Activated T-helper 1 cell treated with anti-CD3 and anti-CD28 coated beads, Interleukin-12 subunit alpha, Interleukin-12 subunit beta, Interleukin-2, Interleukin-4 antibody, amounts not matched to agents 30 ng/mL and 10 ng/mL and 1 ng/mL, durations not matched to agents 14 hours and 24 hours and 36 hours (primary cell): ENCODE data around the gene GCLC. TPM values are rescaled to one million over a fixed set of nuclear protein-coding genes. Genes with fewer than 3 reads are reported as not detected.

Source experiments
- DNase-seq: peaks from one replicate; pipeline ENCODE4 v3.0.0; 2021; ENCODE audit warnings: low spot score
- H3K27ac Mint-ChIP-seq: one replicate; pipeline ENCODE4 v1.8.0; 2021; ENCODE audit warnings: mild to moderate bottlenecking, mixed read lengths
- H3K27me3 Mint-ChIP-seq: one replicate; pipeline ENCODE4 v1.8.0; 2022; ENCODE audit warnings: mild to moderate bottlenecking, moderate library complexity, mixed read lengths; ENCODE audit not compliant: insufficient read depth
- H3K36me3 Mint-ChIP-seq: one replicate; pipeline ENCODE4 v1.8.0; 2021; ENCODE audit warnings: low read depth, mixed read lengths
- H3K4me1 Mint-ChIP-seq: one replicate; pipeline ENCODE4 v1.8.0; 2021; ENCODE audit warnings: low read depth, mixed read lengths
- H3K4me3 Mint-ChIP-seq: one replicate; pipeline ENCODE4 v1.8.0; 2021; ENCODE audit warnings: mild to moderate bottlenecking, moderate library complexity, mixed read lengths
- H3K9me3 Mint-ChIP-seq: one replicate; pipeline ENCODE4 v1.8.0; 2021; ENCODE audit warnings: mixed read lengths
- intact Hi-C: fragments of 100-400 bp; cut with micrococcal nuclease; formaldehyde crosslinking; loops from one replicate; pipeline ENCODE4 v1.15.1; 2024
- total RNA-seq: library from RNA; stranded (reverse); gene quantifications from 2 replicates; pipeline ENCODE4 v1.2.3, GENCODE V29; 2022

The GCLC gene
- total RNA-seq, 1 donor from 2014 or later: 26.1 TPM

GRCh38 chr6:53513519-53513966 lies 31.4 kb downstream of the GCLC start:
- H3K4me1 Mint-ChIP-seq: no peaks in the 10 kb centered on the region
- H3K4me3 Mint-ChIP-seq: no peak overlapping the region
- intact Hi-C loops: no loop called here
- DNase-seq: no peak
- H3K36me3 Mint-ChIP-seq: peaks cover 24% of the 10 kb centered on the region
- no peak overlapping the region for H3K27ac Mint-ChIP-seq
- no peaks in the 10 kb centered on the region for H3K27me3 Mint-ChIP-seq
- no peaks in the 10 kb centered on the region for H3K9me3 Mint-ChIP-seq

GRCh38 chr6:53513056-53513455 lies 31.8 kb downstream of the GCLC start:
- Mint-ChIP-seq H3K9me3 (no peaks in the 10 kb centered on the region), H3K4me1 (no peaks in the 10 kb centered on the region), H3K36me3 (peaks cover 29% of the 10 kb centered on the region), H3K27ac (no peak overlapping the region), H3K27me3 (no peaks in the 10 kb centered on the region), H3K4me3 (no peak overlapping the region)
- no peak for DNase-seq
- intact Hi-C loops: no loop called here

GRCh38 chr6:53512626-53513025 lies 32.3 kb downstream of the GCLC start:
- Mint-ChIP-seq H3K27ac (no peak overlapping the region), H3K4me1 (no peaks in the 10 kb centered on the region), H3K27me3 (no peaks in the 10 kb centered on the region), H3K9me3 (no peaks in the 10 kb centered on the region), H3K36me3 (peaks cover 29% of the 10 kb centered on the region), H3K4me3 (no peak overlapping the region)
- DNase-seq: no peak
- intact Hi-C loops: no loop called here

DNA sequence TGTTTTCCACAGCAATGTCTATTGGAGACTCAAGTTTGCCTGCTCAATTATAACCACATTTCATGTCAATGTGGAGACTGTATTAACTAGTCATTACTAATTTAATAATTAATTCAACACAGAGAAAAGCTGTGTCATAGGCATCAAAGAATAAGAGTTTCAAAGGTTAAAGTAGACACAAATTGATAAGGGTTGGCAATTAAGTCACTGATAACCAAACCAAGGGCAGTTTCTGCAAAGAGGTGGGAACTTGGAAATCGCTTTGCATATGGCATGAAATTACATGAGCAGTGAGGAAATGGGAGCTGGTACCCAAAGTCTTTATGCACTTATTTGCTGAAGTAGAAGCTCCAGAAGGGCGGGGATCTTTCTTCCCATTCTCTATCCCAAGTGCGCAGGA lies 34.2 kb downstream of the GCLC start:
- Mint-ChIP-seq H3K27me3 (no peaks in the 10 kb centered on the region), H3K4me3 (no peak overlapping the region), H3K9me3 (no peaks in the 10 kb centered on the region), H3K4me1 (no peaks in the 10 kb centered on the region), H3K27ac (no peak overlapping the region), H3K36me3 (peaks cover 34% of the 10 kb centered on the region)
- DNase-seq: no peak
- intact Hi-C loops: no loop called here

- intact Hi-C loops: no loop called here
Observed at GRCh38 chr6:53506872-53507271, 38.0 kb downstream of the GCLC start.

DNA sequence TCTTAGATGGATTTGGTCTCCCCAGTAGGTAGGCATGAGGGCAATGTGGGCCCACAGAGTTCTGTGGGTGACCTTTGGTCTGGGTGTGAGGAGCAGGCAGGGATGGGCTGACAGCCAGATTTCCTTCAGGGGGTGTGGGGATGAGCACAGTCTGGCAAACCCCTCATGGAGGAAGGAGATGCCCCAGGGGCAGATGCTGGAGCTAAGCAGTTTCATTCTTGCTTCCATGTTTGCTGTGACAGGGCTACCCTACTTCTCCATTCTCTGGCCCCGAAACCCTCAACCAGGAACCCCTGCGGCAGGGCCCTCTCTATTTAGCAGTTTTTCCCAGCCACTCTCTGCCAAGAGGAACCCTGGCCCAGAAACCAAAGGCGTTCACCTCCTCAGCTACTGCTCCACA lies 40.4 kb downstream of the GCLC start:
- Mint-ChIP-seq H3K9me3 (no peaks in the 10 kb centered on the region), H3K27ac (no peak overlapping the region), H3K4me1 (no peaks in the 10 kb centered on the region), H3K36me3 (peaks cover 21% of the 10 kb centered on the region), H3K27me3 (no peaks in the 10 kb centered on the region), H3K4me3 (no peak overlapping the region)
- intact Hi-C loops: no loop called here
- no peak for DNase-seq

More at GRCh38 chr6:53506872-53507271, 38.0 kb downstream of the GCLC start:
- H3K36me3 Mint-ChIP-seq: peaks cover 28% of the 10 kb centered on the region
- H3K4me1 Mint-ChIP-seq: no peaks in the 10 kb centered on the region
- no peak overlapping the region for H3K27ac Mint-ChIP-seq
- no peak for DNase-seq
- no peaks in the 10 kb centered on the region for H3K9me3 Mint-ChIP-seq
- H3K4me3 Mint-ChIP-seq: no peak overlapping the region
- no peaks in the 10 kb centered on the region for H3K27me3 Mint-ChIP-seq

DNA sequence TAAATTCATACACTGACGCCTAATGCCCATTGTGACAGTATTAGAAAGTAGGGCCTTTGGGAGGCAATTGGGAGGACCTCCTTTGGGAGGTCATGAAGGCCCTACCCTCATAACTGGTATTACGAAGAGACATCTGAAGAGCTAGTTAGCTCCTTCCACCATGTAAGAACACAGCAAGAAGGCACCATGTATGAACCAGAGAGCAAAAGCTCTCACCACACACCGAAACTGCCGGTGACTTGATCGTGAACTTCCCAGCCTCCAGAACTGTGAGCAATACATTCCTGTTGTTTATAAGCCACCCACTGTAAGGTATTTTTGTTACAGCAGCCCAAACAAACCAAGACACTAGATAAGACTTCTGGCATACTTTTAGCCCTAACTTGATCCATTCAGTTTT lies 41.8 kb downstream of the GCLC start:
- Mint-ChIP-seq H3K4me3 (no peak overlapping the region), H3K36me3 (peaks cover 14% of the 10 kb centered on the region), H3K27ac (no peak overlapping the region), H3K4me1 (no peaks in the 10 kb centered on the region), H3K27me3 (no peaks in the 10 kb centered on the region), H3K9me3 (no peaks in the 10 kb centered on the region)
- intact Hi-C loops: no loop called here
- DNase-seq: no peak

DNA sequence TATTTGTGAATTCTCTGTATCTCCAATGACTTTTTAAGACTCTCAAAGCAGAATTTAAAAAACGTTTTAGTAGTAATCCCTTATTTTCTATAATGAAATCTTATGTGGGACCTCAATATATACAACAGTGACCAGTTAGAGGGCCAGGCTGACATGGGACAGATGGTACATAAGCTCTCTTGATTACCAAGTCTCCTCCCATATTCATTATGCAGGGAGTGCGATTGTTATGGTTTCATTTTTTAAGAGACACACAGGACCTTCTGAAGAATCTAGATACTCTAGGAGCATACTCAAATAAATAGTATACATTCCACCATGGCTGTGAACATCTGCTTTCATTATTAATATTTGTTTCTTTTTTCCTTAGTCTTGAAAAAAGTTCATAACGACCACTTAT lies 43.5 kb downstream of the GCLC start:
- H3K9me3 Mint-ChIP-seq: no peaks in the 10 kb centered on the region
- no peak overlapping the region for H3K27ac Mint-ChIP-seq
- intact Hi-C loops: no loop called here
- H3K27me3 Mint-ChIP-seq: no peaks in the 10 kb centered on the region
- H3K4me3 Mint-ChIP-seq: no peak overlapping the region
- no peaks in the 10 kb centered on the region for H3K4me1 Mint-ChIP-seq
- peaks cover 19% of the 10 kb centered on the region for H3K36me3 Mint-ChIP-seq
- no peak for DNase-seq

DNA sequence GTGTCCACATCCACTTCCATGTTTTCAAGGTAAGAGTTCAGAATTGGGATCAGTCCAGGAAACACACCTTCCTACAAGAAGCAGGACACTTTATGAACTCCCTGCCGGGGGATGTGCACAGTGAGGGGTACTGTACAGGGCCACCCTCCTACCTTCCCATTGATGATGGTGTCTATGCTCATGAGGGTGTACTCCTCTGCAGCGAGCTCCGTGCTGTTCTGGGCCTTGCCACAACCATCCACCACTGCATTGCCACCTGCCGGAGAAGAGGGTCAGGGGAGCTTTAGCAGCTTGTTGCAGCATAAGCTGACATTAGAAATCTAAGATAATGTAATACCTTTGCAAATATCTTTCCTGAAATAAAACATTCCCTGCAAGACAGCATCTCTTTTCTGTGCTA lies 44.8 kb downstream of the GCLC start:
- Mint-ChIP-seq H3K4me1 (no peaks in the 10 kb centered on the region), H3K27ac (no peak overlapping the region), H3K36me3 (peaks cover 12% of the 10 kb centered on the region), H3K27me3 (no peaks in the 10 kb centered on the region), H3K4me3 (no peak overlapping the region), H3K9me3 (no peaks in the 10 kb centered on the region)
- intact Hi-C loops: no loop called here
- DNase-seq: no peak

DNA sequence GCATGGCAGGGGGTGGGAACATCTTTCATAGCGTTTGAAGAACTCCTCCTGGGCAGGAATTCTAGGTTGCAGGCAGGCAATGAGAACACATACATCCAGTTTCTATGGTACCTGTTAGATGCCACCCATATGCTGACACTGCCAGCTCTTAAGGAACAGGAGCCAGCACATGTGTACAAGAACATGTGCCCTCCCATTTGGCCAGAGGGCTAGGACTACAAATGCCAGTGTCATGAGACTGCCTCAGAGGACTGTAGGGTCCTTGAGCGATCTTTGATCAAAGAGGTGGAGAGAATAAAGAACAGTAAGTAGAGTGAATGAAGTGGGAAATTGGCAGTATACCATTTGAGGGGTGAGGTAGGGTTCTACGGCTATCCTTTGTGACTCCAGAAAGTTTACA lies 45.8 kb downstream of the GCLC start:
- no peaks in the 10 kb centered on the region for H3K4me1 Mint-ChIP-seq
- no peaks in the 10 kb centered on the region for H3K9me3 Mint-ChIP-seq
- peaks cover 5% of the 10 kb centered on the region for H3K36me3 Mint-ChIP-seq
- intact Hi-C loops: no loop called here
- H3K27ac Mint-ChIP-seq: no peak overlapping the region
- no peak overlapping the region for H3K4me3 Mint-ChIP-seq
- H3K27me3 Mint-ChIP-seq: peaks cover 2% of the 10 kb centered on the region
- no peak for DNase-seq

GRCh38 chr6:53498649-53499048 lies 46.3 kb downstream of the GCLC start:
- H3K36me3 Mint-ChIP-seq: peaks cover 5% of the 10 kb centered on the region
- H3K27me3 Mint-ChIP-seq: peaks cover 2% of the 10 kb centered on the region
- H3K27ac Mint-ChIP-seq: no peak overlapping the region
- H3K4me3 Mint-ChIP-seq: no peak overlapping the region
- no peak for DNase-seq
- intact Hi-C loops: no loop called here
- no peaks in the 10 kb centered on the region for H3K9me3 Mint-ChIP-seq
- H3K4me1 Mint-ChIP-seq: no peaks in the 10 kb centered on the region

DNA sequence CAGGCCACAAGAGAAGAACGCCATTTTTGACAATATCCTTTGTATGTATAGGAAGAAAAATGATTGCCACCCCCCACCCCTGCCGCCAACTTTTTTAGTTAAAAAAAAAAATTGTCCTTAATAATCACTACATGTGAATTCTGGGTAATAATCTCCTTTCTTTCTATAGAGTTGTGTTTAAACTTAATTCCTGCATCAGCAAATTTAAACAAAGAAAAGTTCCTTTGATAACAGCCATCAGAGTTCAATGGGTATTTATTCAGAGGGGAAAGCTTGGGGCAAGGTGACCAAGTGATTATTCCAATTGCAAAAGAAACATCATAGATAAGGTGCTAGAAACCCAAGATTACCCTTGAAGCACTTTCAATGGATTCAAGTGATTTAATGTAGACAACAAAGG lies 47.0 kb downstream of the GCLC start:
- intact Hi-C loops: no loop called here
- Mint-ChIP-seq H3K9me3 (no peaks in the 10 kb centered on the region), H3K4me1 (peaks cover 7% of the 10 kb centered on the region), H3K36me3 (peaks cover 5% of the 10 kb centered on the region), H3K4me3 (no peak overlapping the region), H3K27me3 (peaks cover 4% of the 10 kb centered on the region), H3K27ac (no peak overlapping the region)
- DNase-seq: no peak

DNA sequence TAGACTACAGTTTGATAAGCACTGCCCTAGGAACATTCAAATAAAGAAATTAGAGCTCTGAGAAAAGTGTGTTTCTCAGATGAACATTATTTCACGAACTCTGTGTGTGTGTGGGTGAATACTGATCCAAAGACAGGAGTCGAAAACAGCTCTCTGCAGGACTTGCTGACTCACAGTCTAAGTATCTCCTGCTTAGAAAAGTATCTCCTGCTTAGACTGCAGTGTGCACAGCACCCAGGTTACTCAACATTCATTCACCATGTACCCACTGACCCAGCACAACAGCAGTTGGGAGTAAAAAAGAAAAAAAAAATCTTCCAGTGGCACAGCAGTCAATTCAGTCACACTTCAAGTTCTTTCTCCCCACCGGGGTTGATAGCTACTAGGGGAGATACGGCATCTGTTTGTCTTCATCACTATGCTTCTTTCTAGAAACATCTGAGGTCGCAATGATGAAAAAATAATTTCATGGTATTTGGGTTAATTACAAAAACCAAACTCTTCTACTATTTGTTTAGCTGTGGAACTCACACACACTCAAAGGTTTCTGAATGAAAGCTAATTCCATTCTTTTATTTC lies 48.0 kb downstream of the GCLC start:
- H3K4me1 Mint-ChIP-seq: peaks cover 15% of the 10 kb centered on the region
- H3K36me3 Mint-ChIP-seq: peaks cover 5% of the 10 kb centered on the region

More for the DNA sequence above, 48.0 kb downstream of the GCLC start:
- Mint-ChIP-seq H3K9me3 (no peaks in the 10 kb centered on the region), H3K27ac (no peak overlapping the region), H3K27me3 (peaks cover 5% of the 10 kb centered on the region), H3K4me3 (no peak overlapping the region)
- intact Hi-C loops: no loop called here
- DNase-seq: no peak
